UCSD-AML1 (cell line): Measurements from ENCODE around the gene P2RY8.
"Not testable (repeated sequence)": the region's sequence is repeated elsewhere in the genome, so short reads cannot be mapped to it uniquely, and the experiment has no call there.

Source experiments
- DNase-seq: peaks from one replicate; lab custom pipeline; 2025; ENCODE audit not compliant: unreplicated experiment; lab: John Stamatoyannopoulos, UW

The P2RY8 gene

DNA sequence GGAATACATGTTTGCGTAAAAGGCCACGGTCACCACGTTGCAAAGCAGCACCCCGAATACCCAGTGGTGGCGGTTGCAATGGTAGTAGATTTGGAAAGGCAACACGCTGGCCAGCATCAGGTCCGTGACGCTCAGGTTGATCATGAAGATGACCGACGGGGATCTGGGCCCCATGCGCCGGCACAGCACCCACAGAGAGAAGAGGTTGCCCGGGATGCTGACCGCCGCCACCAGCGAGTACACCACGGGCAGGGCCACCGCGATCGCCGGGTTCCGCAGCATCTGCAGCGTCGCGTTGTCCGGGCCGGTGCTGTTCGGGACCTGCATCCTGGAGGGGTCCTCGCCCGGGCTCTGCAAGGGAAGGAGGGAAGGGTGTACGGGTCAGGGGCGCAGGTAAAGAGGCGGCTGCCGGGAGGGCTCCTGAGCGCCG, 70.7 kb downstream of the P2RY8 start:
- no peak for DNase-seq

DNA sequence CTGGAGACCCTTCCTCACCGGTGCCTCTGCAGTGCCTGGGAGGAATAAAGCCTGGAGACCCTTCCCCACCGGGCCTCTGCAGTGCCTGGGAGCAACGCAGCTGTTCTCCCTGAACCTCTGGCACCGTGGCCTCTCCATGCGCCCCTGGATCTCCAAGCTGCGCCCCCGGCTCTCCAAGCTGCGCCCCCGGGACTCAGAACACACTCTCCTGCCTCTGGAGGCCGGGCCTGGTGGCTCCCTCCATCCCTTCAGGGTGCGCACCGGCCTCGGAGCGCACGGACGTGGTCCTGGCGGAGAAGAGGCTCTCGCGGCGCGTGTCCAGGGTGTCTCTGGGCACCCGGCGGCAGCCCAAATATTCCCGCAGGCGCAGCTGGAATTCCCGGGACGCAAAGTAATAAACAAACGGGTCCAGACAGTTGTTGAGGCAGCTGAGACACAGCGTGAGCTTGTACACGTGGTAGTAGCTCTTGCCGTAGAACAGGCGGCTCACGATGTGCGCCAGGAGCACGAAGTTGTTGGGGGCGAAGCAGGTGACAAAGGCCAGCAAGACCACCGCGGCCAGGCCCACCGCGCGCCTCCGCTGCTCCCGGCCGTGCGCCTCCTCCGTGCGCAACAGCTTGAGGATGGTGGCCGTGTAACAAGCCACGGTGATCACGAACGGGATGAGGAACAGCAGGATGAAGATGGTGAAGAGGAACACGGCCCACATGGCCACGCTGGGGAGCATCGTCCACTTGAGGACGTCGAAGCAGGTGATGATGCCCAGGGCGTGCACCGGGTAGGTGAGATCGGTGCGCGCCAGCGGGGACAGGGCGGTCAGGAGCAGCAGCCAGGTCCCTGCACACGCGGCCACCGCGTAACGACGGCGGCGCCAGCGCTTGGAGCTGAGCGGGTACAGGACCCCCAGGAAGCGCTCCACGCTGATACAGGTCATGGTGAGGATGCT, 71.4 kb downstream of the P2RY8 start:
- DNase-seq: no peak

DNA sequence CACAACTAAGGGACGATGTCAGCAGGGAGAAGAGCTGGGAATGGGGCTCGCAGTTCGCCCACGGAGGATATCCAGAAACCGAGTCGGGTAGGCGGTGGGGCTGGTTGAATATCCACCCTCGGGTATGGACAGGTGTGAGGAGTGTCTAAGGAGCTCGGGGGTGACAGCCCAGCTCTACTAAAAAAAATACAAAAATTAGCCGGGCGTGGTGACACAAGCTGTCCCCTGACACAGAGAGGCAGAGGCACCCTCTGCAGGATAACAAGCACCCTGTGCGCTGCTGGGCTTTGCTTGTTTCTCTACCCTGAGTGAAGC, 72.1 kb downstream of the P2RY8 start:
- DNase-seq: no peak

DNA sequence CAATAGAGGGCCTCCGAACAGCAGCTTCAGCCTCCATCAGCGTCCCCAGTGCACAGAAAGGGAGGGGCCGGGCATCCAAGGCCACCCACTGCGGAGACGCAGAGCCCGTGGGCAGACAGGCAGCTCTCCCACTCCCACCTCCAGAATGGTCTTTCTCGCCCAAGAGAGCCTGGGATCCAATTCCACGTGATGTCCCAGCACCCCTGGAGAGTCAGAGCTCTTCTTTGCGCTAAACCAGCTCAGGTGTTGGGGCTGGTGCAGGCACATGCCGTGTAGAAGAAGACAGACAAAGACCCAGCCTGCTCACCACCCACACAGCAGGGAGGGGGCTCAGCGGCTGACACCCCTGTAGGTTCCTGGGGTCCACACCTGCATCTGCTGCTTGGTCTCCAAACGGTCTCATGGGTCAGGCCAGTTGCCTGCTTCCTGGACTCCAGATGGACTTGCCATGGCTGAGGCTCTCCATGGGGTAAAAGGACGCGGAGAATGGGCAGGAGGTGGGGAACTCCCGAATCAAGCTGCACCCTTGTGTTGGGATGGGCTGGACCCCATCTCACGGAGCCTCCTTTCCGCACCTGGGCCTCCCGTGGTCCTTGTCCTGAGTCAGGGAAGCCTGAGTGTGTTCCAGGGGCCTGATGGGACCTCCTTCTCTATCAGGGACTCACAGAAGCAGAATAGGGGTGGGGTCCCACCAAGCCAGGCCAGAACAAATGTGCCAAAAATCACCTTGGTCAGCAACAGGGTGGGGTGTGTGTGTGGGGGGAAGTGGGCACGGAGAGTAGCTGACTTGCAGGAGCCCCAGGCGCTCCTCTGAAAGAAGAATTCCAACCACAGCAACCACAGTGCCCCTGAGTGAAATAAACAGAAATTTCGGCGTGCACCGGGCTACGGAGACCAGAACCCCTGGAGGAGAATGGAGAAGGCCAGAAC, 72.7 kb downstream of the P2RY8 start:
- no peak for DNase-seq

DNA sequence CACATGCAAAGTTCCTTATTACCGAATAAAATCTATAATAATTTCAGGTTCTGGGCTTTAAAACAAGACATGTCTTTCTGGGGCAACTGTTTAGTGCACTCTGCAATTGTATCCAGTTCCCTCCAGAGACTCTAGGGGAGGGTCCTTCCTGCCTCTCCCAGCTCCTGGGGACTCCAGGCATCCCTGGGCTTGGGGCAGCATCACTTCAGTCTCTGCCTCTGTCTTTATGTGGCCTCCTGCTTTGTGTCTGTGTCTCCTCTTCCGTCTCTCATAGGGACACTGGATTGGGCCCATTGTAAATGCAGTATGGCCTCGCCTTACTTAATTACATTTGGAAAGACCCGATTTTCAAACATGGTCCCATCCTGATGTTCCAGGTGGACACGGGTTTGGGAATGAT, 73.4 kb downstream of the P2RY8 start:
- DNase-seq: no peak

DNA sequence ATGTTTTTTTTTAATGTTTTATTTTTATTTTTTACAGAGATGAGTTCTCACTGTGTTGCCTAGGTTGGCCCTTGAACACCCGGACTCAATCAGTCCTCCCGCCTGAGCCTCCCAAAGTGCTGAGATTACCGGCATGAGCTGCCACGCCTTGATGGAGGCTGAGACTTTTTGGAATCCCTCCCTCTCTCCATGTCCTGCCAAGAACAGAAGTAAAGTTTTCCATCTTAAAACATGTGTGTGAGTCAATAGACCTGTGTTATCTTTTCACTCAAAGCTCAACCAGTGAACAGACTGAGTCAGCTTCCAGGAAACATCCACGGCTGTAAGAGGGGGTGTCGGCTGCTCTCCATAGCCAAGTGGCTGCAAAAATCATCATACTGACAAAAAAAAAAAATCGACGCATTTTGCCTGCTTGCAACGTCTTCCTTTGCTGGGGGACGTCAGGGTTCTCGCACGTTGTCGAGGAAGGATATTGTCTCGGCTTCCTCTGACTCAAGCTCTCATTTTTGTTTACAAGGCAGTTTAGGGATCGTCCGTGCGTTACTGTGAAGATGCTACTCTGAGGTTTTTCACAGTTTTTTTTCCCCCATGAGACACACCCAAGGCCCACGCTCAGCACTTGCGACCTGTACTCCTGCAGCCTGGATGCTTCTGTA, 74.3 kb downstream of the P2RY8 start:
- DNase-seq: no peak

DNA sequence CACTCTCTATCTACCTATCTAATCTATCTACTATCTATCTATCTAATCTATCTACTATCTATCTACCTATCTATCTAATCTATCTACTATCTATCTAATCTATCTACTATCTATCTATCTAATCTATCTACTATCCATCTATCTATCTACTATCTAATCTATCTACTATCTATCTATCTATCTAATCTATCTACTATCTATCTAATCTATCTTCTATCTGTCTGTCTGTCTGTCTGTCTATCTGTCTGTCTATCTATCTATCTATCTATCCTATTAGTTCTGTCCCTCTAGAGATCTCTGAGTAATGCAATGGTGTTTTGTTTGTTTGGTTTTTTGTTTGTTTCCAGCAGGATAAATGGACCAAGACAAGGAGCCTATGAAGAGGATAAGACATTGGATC, 74.9 kb downstream of the P2RY8 start:
- no peak for DNase-seq

DNA sequence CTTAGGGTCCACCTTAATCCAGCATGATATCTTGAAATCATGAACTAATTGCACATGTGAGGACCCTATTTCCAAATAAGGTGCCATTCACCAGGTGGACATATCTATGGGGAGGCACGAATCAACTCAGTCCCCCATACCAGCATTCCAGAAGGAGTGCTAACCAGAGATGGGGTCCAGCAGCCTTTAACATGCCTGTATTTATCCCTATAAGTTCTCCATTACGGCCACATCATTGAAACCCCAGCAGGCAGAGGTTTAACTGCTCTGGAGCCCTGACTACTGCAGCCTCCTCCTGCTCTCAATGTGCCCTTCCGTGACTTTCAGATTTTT, 81.1 kb downstream of the P2RY8 start:
- no peak for DNase-seq

DNA sequence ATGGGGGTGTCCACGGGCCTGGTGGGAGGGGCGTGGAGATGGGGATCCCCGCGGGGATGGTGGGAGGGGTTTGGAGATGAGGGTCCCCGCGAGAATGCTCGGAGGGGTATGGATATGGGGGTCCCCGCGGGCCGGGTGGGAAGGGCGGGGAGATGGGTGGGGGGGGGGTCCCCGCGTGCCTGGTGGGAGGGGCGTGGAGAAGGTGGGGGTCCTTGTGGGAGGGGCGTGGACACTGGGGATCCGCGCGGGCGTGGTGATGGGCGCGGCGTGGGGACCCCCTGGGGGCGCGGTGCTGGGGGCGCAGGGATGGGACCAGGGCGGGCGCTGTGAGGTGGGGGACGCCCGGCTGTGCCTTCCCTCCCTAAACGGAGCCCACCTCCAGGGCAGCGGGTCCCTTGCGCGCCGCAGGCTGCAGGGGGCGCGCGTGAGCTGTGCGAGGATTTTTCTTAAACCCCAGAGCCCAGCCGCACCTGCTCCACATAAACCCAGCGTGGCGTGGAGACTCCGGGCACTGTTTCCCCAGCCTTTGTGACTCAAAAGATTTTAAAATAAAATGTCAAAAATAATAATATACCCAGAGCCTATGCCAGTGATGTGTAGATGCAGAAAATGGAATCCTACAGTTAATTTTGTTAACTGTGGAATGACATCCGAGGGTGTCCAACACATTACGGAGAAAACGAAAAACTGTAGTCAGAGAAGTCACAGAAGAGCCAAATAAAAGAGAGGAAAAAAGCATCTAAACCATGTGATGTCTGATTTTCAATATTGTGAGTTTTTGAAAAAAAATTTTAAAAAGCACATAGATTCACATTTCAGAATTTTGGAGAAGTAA, 82.8 kb downstream of the P2RY8 start:
- no peak for DNase-seq

DNA sequence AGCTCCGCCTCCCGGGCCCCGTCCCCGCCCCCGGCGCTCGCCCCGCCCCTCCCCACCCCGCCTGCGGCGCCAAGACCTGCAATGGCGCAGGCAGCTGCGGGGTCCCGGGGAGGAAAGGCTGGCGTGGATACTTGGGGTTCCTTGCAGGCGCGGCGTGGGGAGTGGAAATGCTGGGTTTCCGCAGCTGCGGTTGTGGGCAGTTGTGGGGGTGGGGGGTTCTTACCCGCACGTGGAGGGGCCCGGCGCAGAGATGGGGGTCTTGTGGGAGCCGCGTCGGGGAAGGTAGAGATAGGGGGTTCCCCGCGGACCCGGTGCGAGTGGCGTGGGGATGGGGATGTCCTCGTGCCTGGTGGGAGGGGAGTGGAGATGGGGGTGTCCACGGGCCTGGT, 83.6 kb downstream of the P2RY8 start:
- no peak for DNase-seq

DNA sequence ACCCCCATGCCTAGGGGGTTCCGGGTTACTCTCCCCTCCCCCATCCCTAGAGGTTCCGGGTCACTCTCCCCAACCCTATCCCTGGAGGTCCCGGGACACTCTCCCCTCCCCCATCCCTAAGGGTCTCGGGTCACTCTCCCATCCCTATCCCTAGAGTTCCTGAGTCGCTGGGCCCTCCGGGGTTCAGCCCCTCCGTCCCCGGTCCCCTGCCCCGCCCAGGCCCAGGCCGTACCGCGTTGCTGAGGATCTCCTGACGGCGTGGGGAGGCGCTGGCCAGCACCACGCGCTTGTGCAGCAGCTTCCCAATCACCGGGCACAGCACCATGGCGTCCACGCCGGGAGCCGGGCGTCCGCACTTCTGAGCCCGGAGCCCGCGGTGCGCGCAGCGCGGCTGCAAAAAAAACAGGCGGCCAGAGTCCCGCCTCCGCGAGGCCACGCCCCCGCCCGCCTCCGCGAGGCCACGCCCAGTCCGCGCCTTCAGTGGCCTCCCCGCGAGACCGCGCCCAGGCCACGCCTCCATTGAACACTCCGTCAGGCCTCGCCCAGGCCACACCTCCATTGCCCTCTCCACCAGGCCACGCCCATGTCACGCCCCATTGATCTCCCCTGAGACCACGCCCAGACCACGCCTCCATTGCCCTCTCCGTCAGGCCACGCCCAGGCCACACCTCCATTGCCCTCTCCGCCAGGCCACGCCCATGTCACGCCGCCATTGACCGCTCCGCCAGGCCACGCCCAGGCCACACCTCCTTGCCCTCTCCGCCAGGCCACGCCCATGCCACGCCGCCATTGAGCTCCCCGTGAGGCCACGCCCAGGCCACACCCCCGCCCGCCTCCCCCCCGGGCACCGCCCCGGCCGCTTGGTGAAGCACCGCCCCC, 84.2 kb downstream of the P2RY8 start, which contains the start of gene ASMTL:
Gene ASMTL (minus strand): TSS at position 394 of the 879 bp plus-strand sequence. CDS start 69 bp downstream, at position 325.
- no peak for DNase-seq

DNA sequence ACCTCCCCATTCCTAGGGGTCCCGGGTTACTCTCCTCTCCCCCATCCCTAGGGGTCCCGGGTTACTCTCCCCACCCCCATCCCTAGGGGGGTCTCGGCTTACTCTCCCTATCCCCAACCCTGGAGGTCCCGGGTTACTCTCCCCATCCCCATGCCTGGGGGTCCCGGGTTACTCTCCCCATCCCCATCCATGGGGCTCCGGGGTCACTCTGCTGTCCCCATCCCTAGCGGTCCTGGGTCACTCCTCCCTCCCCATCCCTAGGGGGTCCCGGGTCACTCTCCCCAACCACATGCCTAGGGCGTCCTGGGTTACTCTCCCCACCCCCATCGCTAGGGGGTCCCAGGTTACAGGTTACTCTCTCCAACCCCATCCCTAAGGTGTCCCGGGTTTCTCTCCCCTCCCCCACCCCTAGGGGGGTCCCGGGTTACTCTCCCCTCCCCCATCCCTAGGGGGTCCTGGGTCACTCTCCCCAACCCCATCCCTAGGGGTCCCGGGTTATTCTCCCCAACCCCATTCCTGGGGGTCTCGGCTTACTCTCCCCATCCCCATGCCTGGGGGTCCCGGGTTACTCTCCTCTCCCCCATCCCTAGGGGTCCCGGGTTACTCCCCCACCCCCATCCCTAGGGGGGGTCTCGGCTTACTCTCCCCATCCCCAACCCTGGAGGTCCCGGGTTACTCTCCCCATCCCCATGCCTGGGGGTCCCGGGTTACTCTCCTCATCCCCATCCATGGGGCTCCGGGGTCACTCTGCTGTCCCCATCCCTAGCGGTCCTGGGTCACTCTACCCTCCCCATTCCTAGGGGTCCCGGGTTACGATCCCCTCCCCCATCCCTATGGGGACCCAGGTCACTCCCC, 85.1 kb downstream of the P2RY8 start:
- no peak for DNase-seq

DNA sequence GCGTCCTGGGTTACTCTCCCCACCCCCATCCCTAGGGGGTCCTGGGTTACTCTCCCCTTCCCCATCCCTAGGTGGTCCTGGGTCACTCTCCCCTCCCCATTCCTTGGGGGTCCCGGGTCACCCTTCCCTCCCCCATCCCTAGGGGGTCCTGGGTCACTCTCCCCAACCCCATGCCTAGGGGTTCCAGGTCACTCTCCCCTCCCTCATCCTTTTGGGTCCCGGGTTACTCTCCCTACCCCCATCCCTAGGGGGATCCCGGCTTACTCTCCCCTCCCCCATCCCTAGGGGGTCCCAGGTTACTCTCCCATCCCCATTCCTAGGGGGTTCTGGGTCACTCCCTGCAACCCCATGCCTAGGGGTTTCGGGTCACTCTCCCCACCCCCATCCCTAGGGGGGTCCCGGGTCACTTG, 85.7 kb downstream of the P2RY8 start:
- DNase-seq: no peak

DNA sequence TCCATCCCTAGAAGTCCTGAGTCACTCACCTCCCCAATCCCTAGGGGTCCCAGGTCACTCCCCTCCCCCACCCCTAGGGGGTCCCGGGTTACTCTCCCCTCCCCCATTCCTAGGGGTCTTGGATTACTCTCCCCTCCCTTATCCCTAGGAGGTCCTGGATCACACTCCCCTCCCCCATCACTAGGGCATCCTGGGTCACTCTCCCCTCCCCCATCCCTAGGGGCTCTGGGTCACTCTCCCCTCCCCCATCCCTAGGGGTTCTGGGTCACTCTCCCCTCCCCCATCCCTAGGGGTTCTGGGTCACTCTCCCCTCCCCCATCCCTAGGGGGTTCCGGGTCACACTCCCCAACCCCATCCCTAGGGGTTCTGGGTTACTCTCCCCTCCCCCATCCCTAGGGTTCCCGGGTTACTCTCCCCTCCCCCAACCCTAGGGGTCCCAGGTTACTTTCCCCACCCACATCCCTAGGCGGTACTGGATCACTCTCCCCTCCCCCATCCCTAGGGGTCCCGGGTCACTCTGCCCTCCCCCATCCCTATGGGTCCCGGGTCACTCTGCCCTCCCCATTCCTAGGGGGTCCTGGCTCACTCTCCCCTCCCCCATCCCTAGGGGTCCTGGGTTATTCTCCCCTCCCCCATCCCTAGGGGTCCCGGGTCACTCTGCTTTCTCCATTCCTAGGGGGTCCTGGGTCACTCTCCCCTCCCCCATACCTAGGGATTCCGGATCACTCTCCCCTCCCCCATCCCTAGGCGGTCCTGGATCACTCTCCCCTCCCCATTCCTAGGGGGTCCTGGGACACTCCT, 86.4 kb downstream of the P2RY8 start:
- DNase-seq: no peak

DNA sequence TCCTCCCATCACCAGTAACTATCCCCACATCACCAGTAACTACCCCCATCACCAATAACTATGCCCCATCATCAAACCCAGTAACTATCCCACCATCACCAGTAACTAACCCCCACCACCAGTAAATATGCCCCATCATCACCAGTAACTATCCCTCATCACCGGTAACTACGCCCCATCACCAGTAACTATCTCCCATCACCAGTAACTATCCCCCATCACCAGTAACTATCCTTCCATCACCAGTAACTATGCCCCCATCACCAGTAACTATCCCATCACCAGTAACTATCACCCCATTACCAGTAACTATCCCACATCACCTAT, 87.2 kb downstream of the P2RY8 start:
- DNase-seq: no peak

DNA sequence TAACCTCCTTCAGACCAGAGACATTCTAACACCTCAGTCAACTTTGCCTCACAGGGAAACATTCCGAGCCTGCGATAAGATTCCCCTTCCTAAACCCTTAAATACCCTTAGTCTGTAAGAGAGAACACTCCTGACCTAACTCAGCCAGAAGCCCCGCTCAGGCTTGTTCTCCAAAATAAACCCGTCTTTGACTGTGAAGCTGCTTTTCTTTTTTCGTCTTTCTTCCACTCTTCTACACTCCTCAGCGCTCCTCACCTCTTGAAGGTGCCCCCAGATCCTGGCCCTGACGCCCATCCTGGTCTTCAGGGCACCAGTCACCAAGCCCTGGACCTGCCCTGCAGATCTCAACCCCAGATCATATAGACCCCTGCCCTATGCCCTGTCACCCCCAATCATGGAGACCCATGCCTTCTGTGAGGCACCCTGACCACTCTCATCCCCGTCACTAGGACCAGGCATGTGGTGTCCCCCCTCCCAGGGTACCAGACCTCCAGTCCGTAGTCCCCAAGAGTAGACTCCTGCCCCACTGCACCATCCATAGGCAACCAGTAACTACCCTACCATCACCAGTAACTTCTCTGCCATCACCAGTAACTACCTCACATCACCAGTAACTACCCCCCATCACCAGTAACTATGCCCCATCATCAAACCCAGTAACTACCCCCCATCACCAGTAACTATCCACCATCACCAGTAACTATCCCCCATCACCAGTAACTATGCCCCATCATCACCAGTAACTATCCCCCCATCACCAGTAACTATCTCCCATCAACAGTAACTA, 87.8 kb downstream of the P2RY8 start:
- DNase-seq: no peak

DNA sequence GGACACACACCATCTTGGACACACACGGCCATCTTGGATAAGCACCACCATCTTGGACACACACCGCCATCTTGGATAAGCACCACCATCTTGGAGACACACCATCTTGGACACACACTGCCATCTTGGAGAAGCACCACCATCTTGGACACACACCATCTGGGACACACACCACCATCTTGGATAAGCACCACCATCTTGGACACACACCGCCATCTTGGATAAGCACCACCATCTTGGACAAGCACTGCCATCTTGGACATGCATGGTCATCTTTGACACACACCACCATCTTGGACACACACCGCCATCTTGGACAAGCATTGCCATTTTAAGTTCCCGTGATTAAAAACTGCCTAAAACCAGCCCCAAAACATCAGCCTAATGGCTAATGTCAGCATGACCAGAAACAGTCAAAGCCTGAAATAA, 88.4 kb downstream of the P2RY8 start:
- not testable (repeated sequence) for DNase-seq
